B cell (primary cell): ENCODE data around the gene RAB8B. TPM values are rescaled to one million over a fixed set of nuclear protein-coding genes. Genes with fewer than 3 reads are reported as not detected.
A peak's percentile ranks its signal among the peaks of the same experiment; 100 is the strongest.

Experiments
- ATAC-seq: fragments of 200-7000 bp; cut with Tn5 transposase; one replicate; pipeline ENCODE4 v1.10.0; 2021; ENCODE audit warnings: low read depth, mild to moderate bottlenecking, moderate number of reproducible peaks, moderate library complexity
- CTCF ChIA-PET: fragments of 350-600 bp; sonication (Branson Sonifier 250); formaldehyde crosslinking; loops from one replicate; lab custom pipeline; 2021; ENCODE audit warnings: antibody characterized with exemption, inconsistent platforms; lab: Charles Lee
- POLR2A ChIA-PET: fragments of 350-600 bp; sonication (Branson Sonifier 250); formaldehyde crosslinking; loops from one replicate; lab custom pipeline; 2021; ENCODE audit warnings: antibody characterized with exemption; lab: Charles Lee
- DNase-seq: peaks from one replicate; pipeline ENCODE4 v3.0.0; 2013
- H2AFZ ChIP-seq: 2 replicates; pipeline ENCODE4 v1.6.1; 2012; ENCODE audit warnings: mild to moderate bottlenecking, low read depth, low read length; ENCODE audit not compliant: insufficient read depth, poor library complexity, severe bottlenecking
- H3K27ac ChIP-seq, 2 donors: 1 replicate in 1 of 2; 2 replicates in 1 of 2; pipeline ENCODE4 v1.5.1; 2012 to 2013; ENCODE audit warnings: low read length in 2 of 2, mild to moderate bottlenecking in 2 of 2, moderate library complexity in 1 of 2
- H3K27me3 ChIP-seq, 4 experiments: fragments of 200-600 bp in 1 of 4; sonication (generic) in 1 of 4; replicated peaks in 1 of 4; 1 replicate in 2 of 4; 2 replicates in 2 of 4; pipeline versions ENCODE4 v1.6.1 to v1.7.0; 2013 to 2016; ENCODE audit warnings: low read length in 3 of 4, mild to moderate bottlenecking in 2 of 4, mixed read lengths in 1 of 4, moderate library complexity in 1 of 4; ENCODE audit not compliant: insufficient read depth in 4 of 4, control insufficient read depth in 3 of 4; ENCODE audit errors: control extremely low read depth in 1 of 4
- H3K36me3 ChIP-seq, 2 experiments: replicated peaks in 1 of 2; 1 replicate in 1 of 2; 2 replicates in 1 of 2; pipeline versions ENCODE4 v1.6.1 to v1.7.1; 2013; ENCODE audit warnings: low read length in 1 of 2; ENCODE audit not compliant: insufficient read depth in 2 of 2, control insufficient read depth in 1 of 2; ENCODE audit errors: control extremely low read depth in 1 of 2, extremely low read depth in 1 of 2
- H3K4me1 ChIP-seq, 2 donors: fragments of 200-600 bp in 1 of 2; sonication (generic) in 1 of 2; 1 replicate in 1 of 2; 2 replicates in 1 of 2; pipeline versions ENCODE4 v1.5.1 to v1.6.1; 2013 to 2017; ENCODE audit warnings: low read length in 2 of 2; ENCODE audit not compliant: control insufficient read depth in 2 of 2, insufficient read depth in 2 of 2
- H3K4me2 ChIP-seq: replicated peaks from 2 replicates; pipeline ENCODE3; 2012; ENCODE audit warnings: mild to moderate bottlenecking, low read depth, low read length; ENCODE audit not compliant: poor library complexity, severe bottlenecking
- H3K4me3 ChIP-seq, 5 experiments: fragments of 200-600 bp in 1 of 5; sonication (generic) in 1 of 5; 1 replicate in 3 of 5; 2 replicates in 2 of 5; pipeline versions ENCODE4 v1.5.1 to v1.7.0; 2011 to 2016; ENCODE audit warnings: low read length in 4 of 5, mild to moderate bottlenecking in 4 of 5, low read depth in 2 of 5, control low read depth in 1 of 5, moderate library complexity in 1 of 5; ENCODE audit not compliant: insufficient read depth in 1 of 5; ENCODE audit errors: control extremely low read depth in 1 of 5, extremely low read depth in 1 of 5
- H3K79me2 ChIP-seq: fragments of 200-600 bp; sonication (generic); one replicate; pipeline ENCODE4 v1.6.0; 2016; ENCODE audit warnings: low read length; ENCODE audit not compliant: control insufficient read depth, insufficient read depth
- H3K9ac ChIP-seq: fragments of 200-600 bp; sonication (generic); 2 replicates; pipeline ENCODE4 v1.6.1; 2017; ENCODE audit warnings: mild to moderate bottlenecking, low read length, moderate library complexity
- H3K9me3 ChIP-seq, 3 donors: one replicate each; pipeline versions ENCODE4 v1.6.1 to v1.7.1; 2013; ENCODE audit warnings: low read length in 2 of 3; ENCODE audit not compliant: control insufficient read depth in 2 of 3, insufficient read depth in 1 of 3; ENCODE audit errors: control extremely low read depth in 1 of 3
- H4K20me1 ChIP-seq: 2 replicates; pipeline ENCODE4 v1.6.0; 2012; ENCODE audit warnings: mild to moderate bottlenecking, low read length; ENCODE audit not compliant: insufficient read depth, control insufficient read depth, poor library complexity, severe bottlenecking
- H3K27ac Mint-ChIP-seq: one replicate; pipeline ENCODE4 v1.8.0; 2021; ENCODE audit warnings: mixed read lengths
- H3K27me3 Mint-ChIP-seq: one replicate; pipeline ENCODE4 v1.8.0; 2021; ENCODE audit warnings: mixed read lengths
- H3K4me1 Mint-ChIP-seq: one replicate; pipeline ENCODE4 v1.8.0; 2021; ENCODE audit warnings: mixed read lengths
- H3K4me3 Mint-ChIP-seq: one replicate; pipeline ENCODE4 v1.8.0; 2021; ENCODE audit warnings: mixed read lengths
- H3K9me3 Mint-ChIP-seq: one replicate; pipeline ENCODE4 v1.8.0; 2022; ENCODE audit warnings: mixed read lengths; ENCODE audit not compliant: insufficient read depth
- EZH2 ChIP-seq: IDR thresholded peaks from 2 replicates; pipeline ENCODE4 v1.6.1; 2012; ENCODE audit warnings: borderline replicate concordance, low read depth, mild to moderate bottlenecking, moderate library complexity, low read length; ENCODE audit not compliant: insufficient read depth, poor library complexity, severe bottlenecking
- WGBS: methylation state at CpG from one replicate; pipeline ENCODE4 v1.1.5; 2013; ENCODE audit warnings: missing lambda C conversion rate; ENCODE audit not compliant: insufficient coverage; 5-methylcytosine and 5-hydroxymethylcytosine counted together
- intact Hi-C: fragments of 100-400 bp; cut with micrococcal nuclease; formaldehyde crosslinking; loops from one replicate; pipeline ENCODE4 v1.10.0; 2022
- polyA plus RNA-seq: library from polyadenylated mRNA; depleted of rRNA; stranded (reverse); fragments of >200 nt; gene quantifications from 2 replicates; pipeline ENCODE4 v1.2.3, GENCODE V29; 2012
- total RNA-seq, 2 donors: library from RNA; stranded (reverse); fragments of 120-200 nt in 1 of 2; gene quantifications; 1 replicate in 1 of 2; 2 replicates in 1 of 2; pipeline versions ENCODE4 v1.2.3 to v1.2.4, GENCODE V29; 2013 to 2022
- TF ChIP-seq, protein P1 (sequence below): fragments of 200-600 bp; IDR thresholded peaks from one replicate; pipeline ENCODE4 v1.8.0; 2022; ENCODE audit warnings: antibody characterized with exemption, mild to moderate bottlenecking

RAB8B gene
- total and polyA plus RNA-seq, 2 donors (not counting 1 experiment from before 2014, with no cell fraction given), result 9.6 to 61.3 TPM

DNA sequence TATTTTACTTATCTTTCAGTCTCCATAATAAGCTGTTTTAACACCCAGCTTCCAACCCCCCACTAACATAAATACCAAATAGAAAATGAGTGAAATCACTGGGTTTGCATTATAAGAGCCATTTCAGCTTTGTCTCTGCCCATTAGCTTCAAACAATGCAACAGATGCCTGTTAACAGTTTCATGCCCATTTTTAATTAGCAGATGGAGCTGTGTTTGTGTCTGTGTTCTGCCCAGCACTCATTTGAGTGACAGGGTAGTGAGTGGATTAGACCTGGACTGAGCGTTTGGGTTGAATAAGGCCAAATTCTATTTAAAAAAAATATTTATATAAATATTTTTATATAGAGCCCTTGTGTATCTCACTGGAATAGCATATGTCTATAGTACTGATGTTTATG lies 7.4 kb downstream of the RAB8B start:
- intact Hi-C loops, result no loop called here

DNA sequence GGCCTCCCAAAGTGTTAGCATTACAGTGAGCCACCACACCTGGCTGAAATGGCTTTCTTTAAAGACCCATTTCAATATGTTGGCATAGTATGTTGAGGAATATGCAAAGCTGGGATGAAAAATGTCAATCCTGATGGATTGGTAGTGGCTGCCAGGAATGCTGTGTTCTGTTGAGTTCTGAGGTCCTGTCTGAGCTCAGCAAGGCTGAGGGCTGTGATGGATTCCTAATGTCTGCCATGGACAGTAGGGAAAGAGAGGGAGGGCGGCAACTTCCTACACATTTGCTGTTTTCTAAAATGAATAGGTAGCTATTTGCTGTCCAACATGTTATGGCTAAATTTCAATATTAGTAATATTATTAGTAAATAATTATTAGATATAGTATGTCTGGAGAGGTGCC lies 8.2 kb downstream of the RAB8B start:
- TF ChIP-seq, protein P1, sequence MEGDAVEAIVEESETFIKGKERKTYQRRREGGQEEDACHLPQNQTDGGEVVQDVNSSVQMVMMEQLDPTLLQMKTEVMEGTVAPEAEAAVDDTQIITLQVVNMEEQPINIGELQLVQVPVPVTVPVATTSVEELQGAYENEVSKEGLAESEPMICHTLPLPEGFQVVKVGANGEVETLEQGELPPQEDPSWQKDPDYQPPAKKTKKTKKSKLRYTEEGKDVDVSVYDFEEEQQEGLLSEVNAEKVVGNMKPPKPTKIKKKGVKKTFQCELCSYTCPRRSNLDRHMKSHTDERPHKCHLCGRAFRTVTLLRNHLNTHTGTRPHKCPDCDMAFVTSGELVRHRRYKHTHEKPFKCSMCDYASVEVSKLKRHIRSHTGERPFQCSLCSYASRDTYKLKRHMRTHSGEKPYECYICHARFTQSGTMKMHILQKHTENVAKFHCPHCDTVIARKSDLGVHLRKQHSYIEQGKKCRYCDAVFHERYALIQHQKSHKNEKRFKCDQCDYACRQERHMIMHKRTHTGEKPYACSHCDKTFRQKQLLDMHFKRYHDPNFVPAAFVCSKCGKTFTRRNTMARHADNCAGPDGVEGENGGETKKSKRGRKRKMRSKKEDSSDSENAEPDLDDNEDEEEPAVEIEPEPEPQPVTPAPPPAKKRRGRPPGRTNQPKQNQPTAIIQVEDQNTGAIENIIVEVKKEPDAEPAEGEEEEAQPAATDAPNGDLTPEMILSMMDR, result no peak
- TF ChIP-seq EZH2, result no peak
- Histone ChIP-seq H3K4me1 (peaks cover 46 to 55% of the 10 kb centered on the region in 2 donors), H3K4me2 (no peak overlapping the region), H4K20me1 (peaks cover 53% of the 10 kb centered on the region), H3K9ac (no peak overlapping the region), H3K36me3 (peaks cover 7 to 10% of the 10 kb centered on the region in 2 experiments), H3K79me2 (peaks cover 100% of the 10 kb centered on the region), H2AFZ (no peak overlapping the region), H3K27me3 (no peaks in the 10 kb centered on the region), H3K9me3 (no peaks in the 10 kb centered on the region), H3K4me3 (no peak overlapping the region), H3K27ac (no peak overlapping the region)
- Mint-ChIP-seq H3K27me3 (no peaks in the 10 kb centered on the region), H3K4me1 (peaks cover 80% of the 10 kb centered on the region), H3K9me3 (no peaks in the 10 kb centered on the region), H3K4me3 (no peak overlapping the region), H3K27ac (no peak overlapping the region)
- ChIA-PET POLR2A (no interaction called here), CTCF (interaction anchor here (1.1 to 1.2 kb wide), 2 partner anchors 25 to 79 kb away, joined by 4 read pairs; no protein-coding TSS in a partner anchor)
- WGBS, result no CpG with 5 or more reads among the region's 1 CpG
- ATAC-seq (no peak), DNase-seq (no peak)
- intact Hi-C loops, result no loop called here

More for the DNA sequence above, 7.4 kb downstream of the RAB8B start:
- WGBS, result no CpG with 5 or more reads among the region's 1 CpG
- Histone ChIP-seq H3K9me3 (no peaks in the 10 kb centered on the region), H3K27ac (peak overlapping the region in 1 of 2 donors; percentile 92), H3K4me2 (no peak overlapping the region), H3K79me2 (peaks cover 98% of the 10 kb centered on the region), H3K4me3 (no peak overlapping the region), H4K20me1 (peaks cover 46% of the 10 kb centered on the region), H2AFZ (no peak overlapping the region), H3K4me1 (peaks cover 52 to 57% of the 10 kb centered on the region in 2 donors), H3K27me3 (no peaks in the 10 kb centered on the region), H3K36me3 (peaks cover 7 to 9% of the 10 kb centered on the region in 2 experiments), H3K9ac (no peak overlapping the region)
- H3K4me1 Mint-ChIP-seq, result peaks cover 83% of the 10 kb centered on the region
- no peak overlapping the region for H3K4me3 Mint-ChIP-seq
- CTCF ChIA-PET, result interaction anchor here (0.6 to 3.8 kb wide), 2 partner anchors 8 to 71 kb away, joined by 3 to 22 read pairs; no protein-coding TSS in a partner anchor
- ATAC-seq (no peak), DNase-seq (no peak)
- H3K27me3 Mint-ChIP-seq, result no peaks in the 10 kb centered on the region
- no peaks in the 10 kb centered on the region for H3K9me3 Mint-ChIP-seq
- no peak overlapping the region for H3K27ac Mint-ChIP-seq
- TF ChIP-seq, protein P1, result no peak
- TF ChIP-seq EZH2, result no peak
- POLR2A ChIA-PET, result no interaction called here
